K562 (cell line): Measurements from ENCODE around the gene H2BK1. TPM values are rescaled to one million over a fixed set of nuclear protein-coding genes. Genes with fewer than 3 reads are reported as not detected.

ENCODE experiments used
- BMI1 ChIP-seq: fragments of 150-350 bp; IDR thresholded peaks from 2 replicates; pipeline ENCODE4 v1.6.1; 2014; ENCODE audit warnings: low read length
- E4F1 ChIP-seq: fragments of 250-450 bp; sonication (Bioruptor Pico); IDR thresholded peaks from 2 replicates; pipeline ENCODE4 v1.5.0; 2021; ENCODE audit warnings: mild to moderate bottlenecking, borderline replicate concordance
- ETV6 ChIP-seq, 3 experiments: fragments of 150-350 bp in 1 of 3; sonication (generic) in 1 of 3; formaldehyde crosslinking in 1 of 3; IDR thresholded peaks; 2 replicates each; pipeline versions ENCODE4 v1.6.1 to v1.8.0; 2014 to 2022; ENCODE audit warnings: borderline replicate concordance in 2 of 3, low read depth in 2 of 3, antibody characterized with exemption in 1 of 3, low read length in 1 of 3, mild to moderate bottlenecking in 1 of 3, missing genetic modification reagents in 1 of 3
- FOXJ3 ChIP-seq: sonication (generic); formaldehyde crosslinking; IDR thresholded peaks from 2 replicates; pipeline ENCODE4 v1.4.0; 2020; ENCODE audit warnings: mild to moderate bottlenecking, missing genetic modification reagents
- GABPB1 ChIP-seq: sonication (generic); formaldehyde crosslinking; IDR thresholded peaks from 2 replicates; pipeline ENCODE4 v1.8.0; 2022; ENCODE audit warnings: mild to moderate bottlenecking, missing genetic modification reagents
- GATAD2B ChIP-seq: fragments of 450-650 bp; IDR thresholded peaks from 2 replicates; pipeline ENCODE4 v1.6.1; 2017; ENCODE audit warnings: mild to moderate bottlenecking, borderline replicate concordance
- HMGXB4 ChIP-seq: sonication (generic); formaldehyde crosslinking; IDR thresholded peaks from 2 replicates; pipeline ENCODE4 v1.8.1; 2023; ENCODE audit warnings: mild to moderate bottlenecking, missing genetic modification reagents
- KAT8 ChIP-seq: fragments of 450-650 bp; IDR thresholded peaks from 2 replicates; pipeline ENCODE4 v1.6.1; 2016; ENCODE audit warnings: low read depth, mild to moderate bottlenecking
- RBFOX2 ChIP-seq: fragments of 200-400 bp; formaldehyde crosslinking; IDR thresholded peaks from 2 replicates; pipeline ENCODE4 v1.6.1; 2017; ENCODE audit warnings: low read depth, mild to moderate bottlenecking, low read length, moderate library complexity
- TFAP4 ChIP-seq: sonication (generic); formaldehyde crosslinking; IDR thresholded peaks from 2 replicates; pipeline ENCODE4 v1.8.0; 2022; ENCODE audit warnings: missing genetic modification reagents, mild to moderate bottlenecking, moderate library complexity, borderline replicate concordance
- TGIF2 ChIP-seq: sonication (generic); formaldehyde crosslinking; IDR thresholded peaks from 2 replicates; pipeline ENCODE4 v1.8.1; 2022; ENCODE audit warnings: mild to moderate bottlenecking, missing genetic modification reagents, moderate library complexity
- THRB ChIP-seq: fragments of 450-650 bp; formaldehyde crosslinking; conservative IDR thresholded peaks from 2 replicates; pipeline ENCODE4 v1.4.0; 2022; ENCODE audit warnings: mild to moderate bottlenecking, missing genetic modification characterization
- VEZF1 ChIP-seq: fragments of 200-800 bp; sonication (Bioruptor generic); IDR thresholded peaks from 2 replicates; pipeline ENCODE4 v1.6.1; 2017; ENCODE audit warnings: missing genetic modification characterization, missing compliant biosample characterization
- ZNF175 ChIP-seq: fragments of 200-800 bp; sonication (Bioruptor generic); IDR thresholded peaks from 2 replicates; pipeline ENCODE4 v1.6.1; 2016; ENCODE audit warnings: low read depth, mild to moderate bottlenecking, missing genetic modification characterization, missing compliant biosample characterization
- ZNF785 ChIP-seq: fragments of 250-450 bp; sonication (Bioruptor Pico); IDR thresholded peaks from 2 replicates; pipeline ENCODE4 v1.4.0; 2020; ENCODE audit warnings: mild to moderate bottlenecking
- polyA plus RNA-seq, 8 experiments: library from polyadenylated mRNA; depleted of rRNA in 4 of 8; stranded (reverse) in 5 of 8; unstranded in 3 of 8; fragments of >200 nt; fragmentation: Nextera tagmentation in 2 of 8; fragmentation: Illumina TruSeq in 1 of 8; extraction: Ambion mirVana in 2 of 8; extraction: Trizol in 1 of 8; gene quantifications; 2 replicates each; pipeline versions ENCODE4 v1.2.1 to v1.2.3, GENCODE V29; 2011 to 2014; ENCODE audit warnings: inconsistent platforms in 1 of 8, missing spikeins in 1 of 8
- total RNA-seq, 7 experiments: library from RNA; depleted of rRNA in 6 of 7; stranded (reverse); fragments of >200 nt in 6 of 7; fragmentation: Illumina TruSeq in 2 of 7; extraction: Trizol in 2 of 7; gene quantifications; 2 replicates each; pipeline versions ENCODE4 v1.2.1 to v1.2.3, GENCODE V29; 2011 to 2021; ENCODE audit warnings: low replicate concordance in 1 of 7

The H2BK1 gene
- total and polyA plus RNA-seq, 9 of the 15 experiments (the other 6 are each of a cell fraction or from before 2014, with no cell fraction given) = not detected

DNA sequence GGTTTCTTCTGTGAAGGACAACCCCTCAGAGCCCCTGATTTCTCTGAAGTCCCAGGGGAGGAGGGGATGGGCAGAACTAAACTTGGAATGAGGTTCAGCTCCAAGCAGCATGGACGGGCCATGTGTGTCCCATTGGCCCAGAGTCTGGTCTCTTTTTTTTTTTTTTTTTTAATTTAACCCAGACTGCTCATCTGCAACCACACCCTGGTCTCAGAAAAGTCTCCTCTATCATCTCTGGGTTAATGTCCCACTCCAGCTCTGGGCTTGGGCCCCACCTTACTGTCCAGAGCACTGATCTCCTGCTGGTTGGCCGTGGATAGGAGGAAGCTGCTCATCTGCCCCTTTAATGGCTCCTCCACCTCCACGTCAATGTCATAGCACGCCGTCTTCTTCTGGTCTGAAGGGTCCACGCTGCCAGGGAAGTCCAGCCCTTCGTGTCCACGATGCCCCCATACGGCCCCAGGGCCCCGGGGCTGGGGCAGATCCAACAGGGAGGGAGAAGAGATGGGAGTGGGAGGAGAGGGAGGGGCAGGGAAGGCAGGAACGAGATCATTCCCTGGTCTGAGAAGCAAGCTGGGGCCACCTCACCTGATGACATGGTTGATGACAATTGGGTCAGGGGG is 29.7 kb upstream of the H2BK1 start (continued):
- no peak for TF ChIP-seq RBFOX2
- no peak for TF ChIP-seq BMI1
- TF ChIP-seq ETV6 (IDR thresholded peaks at IDR 0.05; ENCODE audit: borderline replicate concordance in 1 of 2, low read depth in 2 of 2, low read length in 1 of 2) = no peak
- TF ChIP-seq ETV6 (CRISPR knock-in tag; IDR thresholded peaks at IDR 0.05; ENCODE audit: borderline replicate concordance) = no peak
- no peak for TF ChIP-seq GATAD2B
- no peak for TF ChIP-seq VEZF1 (CRISPR knock-in tag)
- TF ChIP-seq HMGXB4 (CRISPR knock-in tag) = no peak
- 0 out of 2 replicates have a peak, but pooled peaks have one; percentile 15 for TF ChIP-seq TFAP4 (CRISPR knock-in tag)
- TF ChIP-seq THRB = no peak
- TF ChIP-seq FOXJ3 (CRISPR knock-in tag) = no peak
- no peak for TF ChIP-seq ZNF175 (CRISPR knock-in tag)
- TF ChIP-seq TGIF2 (CRISPR knock-in tag) = no peak
- TF ChIP-seq ZNF785 (CRISPR knock-in tag) = no peak
- TF ChIP-seq E4F1 (CRISPR knock-in tag) = no peak
- TF ChIP-seq GABPB1 (CRISPR knock-in tag) = no peak
- TF ChIP-seq KAT8 = no peak
